ENCODE measurements around the gene NABP2.
A peak's percentile ranks its signal among the peaks of the same experiment; 100 is the strongest.

Gene NABP2

DNA sequence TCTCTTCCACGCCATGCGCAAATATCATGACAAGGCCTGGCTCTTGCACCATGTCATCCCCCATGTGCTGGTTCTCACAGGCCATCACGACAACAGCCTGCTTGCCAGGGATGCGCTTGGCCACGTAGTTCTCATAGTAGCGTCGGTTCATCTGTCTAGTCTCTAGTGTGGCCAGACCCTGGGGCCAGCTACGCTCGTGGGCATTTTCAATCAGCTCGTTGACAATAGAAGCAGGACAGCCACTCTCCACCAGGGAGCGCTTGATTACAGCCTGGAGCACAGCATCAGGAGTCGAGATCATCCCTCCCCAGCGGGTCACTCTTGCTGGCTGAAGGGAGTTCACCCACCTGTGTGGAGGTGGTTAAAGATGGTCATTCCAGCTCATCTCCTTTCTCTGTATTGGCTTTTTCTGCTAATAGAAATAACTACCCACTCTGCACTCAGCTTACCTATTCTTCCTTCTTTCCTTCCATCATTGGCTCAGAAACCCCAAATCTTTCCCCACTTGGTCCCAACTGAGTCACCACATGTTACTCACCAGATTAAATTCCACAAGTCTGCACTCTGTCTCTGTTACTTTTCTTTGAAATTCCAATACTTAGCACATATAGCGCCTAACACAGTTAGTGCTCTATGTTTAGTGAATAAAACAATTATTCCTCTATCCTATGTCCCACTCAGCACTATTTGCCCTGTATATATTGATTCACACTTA is 17.5 kb upstream of the NABP2 start:
- no peak for TF ChIP-seq ISL1 (CRISPR knock-in tag; IDR thresholded peaks at IDR 0.05)
- no peak for TF ChIP-seq PPARA (CRISPR knock-in tag; IDR thresholded peaks at IDR 0.05; ENCODE audit: borderline replicate concordance)
- TF ChIP-seq, protein P1, sequence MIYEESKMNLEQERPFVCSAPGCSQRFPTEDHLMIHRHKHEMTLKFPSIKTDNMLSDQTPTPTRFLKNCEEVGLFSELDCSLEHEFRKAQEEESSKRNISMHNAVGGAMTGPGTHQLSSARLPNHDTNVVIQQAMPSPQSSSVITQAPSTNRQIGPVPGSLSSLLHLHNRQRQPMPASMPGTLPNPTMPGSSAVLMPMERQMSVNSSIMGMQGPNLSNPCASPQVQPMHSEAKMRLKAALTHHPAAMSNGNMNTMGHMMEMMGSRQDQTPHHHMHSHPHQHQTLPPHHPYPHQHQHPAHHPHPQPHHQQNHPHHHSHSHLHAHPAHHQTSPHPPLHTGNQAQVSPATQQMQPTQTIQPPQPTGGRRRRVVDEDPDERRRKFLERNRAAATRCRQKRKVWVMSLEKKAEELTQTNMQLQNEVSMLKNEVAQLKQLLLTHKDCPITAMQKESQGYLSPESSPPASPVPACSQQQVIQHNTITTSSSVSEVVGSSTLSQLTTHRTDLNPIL (CRISPR knock-in tag; IDR thresholded peaks at IDR 0.05; ENCODE audit: low read depth): no peak
- TF ChIP-seq BACH2 (CRISPR knock-in tag; IDR thresholded peaks at IDR 0.05; ENCODE audit: borderline replicate concordance): no peak
- no peak for TF ChIP-seq ZC3H10 (CRISPR knock-in tag; IDR thresholded peaks at IDR 0.05)
- no peak for TF ChIP-seq OSR1 (CRISPR knock-in tag; IDR thresholded peaks at IDR 0.05)
- TF ChIP-seq GLIS3 (CRISPR knock-in tag; IDR thresholded peaks at IDR 0.05): no peak
- TF ChIP-seq ZNF565 (CRISPR knock-in tag; conservative IDR thresholded peaks at IDR 0.05; ENCODE audit: low read depth): no peak
- TF ChIP-seq SNAI2 (CRISPR knock-in tag; IDR thresholded peaks at IDR 0.05): no peak
- no peak for TF ChIP-seq TOX (CRISPR knock-in tag; IDR thresholded peaks at IDR 0.05; ENCODE audit: borderline replicate concordance)
- no peak for TF ChIP-seq ARNTL (CRISPR knock-in tag; IDR thresholded peaks at IDR 0.05; ENCODE audit: borderline replicate concordance, low read depth)
- no peak for TF ChIP-seq ZNF70 (CRISPR knock-in tag; IDR thresholded peaks at IDR 0.05)
- no peak for TF ChIP-seq CSDC2 (CRISPR knock-in tag; IDR thresholded peaks at IDR 0.05)
- peak; percentile 77 for ATAC-seq

GRCh38 chr12:56208006-56208405 is 16.1 kb upstream of the NABP2 start:
- TF ChIP-seq, protein P2, sequence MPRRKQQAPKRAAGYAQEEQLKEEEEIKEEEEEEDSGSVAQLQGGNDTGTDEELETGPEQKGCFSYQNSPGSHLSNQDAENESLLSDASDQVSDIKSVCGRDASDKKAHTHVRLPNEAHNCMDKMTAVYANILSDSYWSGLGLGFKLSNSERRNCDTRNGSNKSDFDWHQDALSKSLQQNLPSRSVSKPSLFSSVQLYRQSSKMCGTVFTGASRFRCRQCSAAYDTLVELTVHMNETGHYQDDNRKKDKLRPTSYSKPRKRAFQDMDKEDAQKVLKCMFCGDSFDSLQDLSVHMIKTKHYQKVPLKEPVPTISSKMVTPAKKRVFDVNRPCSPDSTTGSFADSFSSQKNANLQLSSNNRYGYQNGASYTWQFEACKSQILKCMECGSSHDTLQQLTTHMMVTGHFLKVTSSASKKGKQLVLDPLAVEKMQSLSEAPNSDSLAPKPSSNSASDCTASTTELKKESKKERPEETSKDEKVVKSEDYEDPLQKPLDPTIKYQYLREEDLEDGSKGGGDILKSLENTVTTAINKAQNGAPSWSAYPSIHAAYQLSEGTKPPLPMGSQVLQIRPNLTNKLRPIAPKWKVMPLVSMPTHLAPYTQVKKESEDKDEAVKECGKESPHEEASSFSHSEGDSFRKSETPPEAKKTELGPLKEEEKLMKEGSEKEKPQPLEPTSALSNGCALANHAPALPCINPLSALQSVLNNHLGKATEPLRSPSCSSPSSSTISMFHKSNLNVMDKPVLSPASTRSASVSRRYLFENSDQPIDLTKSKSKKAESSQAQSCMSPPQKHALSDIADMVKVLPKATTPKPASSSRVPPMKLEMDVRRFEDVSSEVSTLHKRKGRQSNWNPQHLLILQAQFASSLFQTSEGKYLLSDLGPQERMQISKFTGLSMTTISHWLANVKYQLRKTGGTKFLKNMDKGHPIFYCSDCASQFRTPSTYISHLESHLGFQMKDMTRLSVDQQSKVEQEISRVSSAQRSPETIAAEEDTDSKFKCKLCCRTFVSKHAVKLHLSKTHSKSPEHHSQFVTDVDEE (CRISPR knock-in tag; IDR thresholded peaks at IDR 0.05): no peak
- TF ChIP-seq ZNF8 (CRISPR knock-in tag; IDR thresholded peaks at IDR 0.05): no peak
- ATAC-seq: no peak

DNA sequence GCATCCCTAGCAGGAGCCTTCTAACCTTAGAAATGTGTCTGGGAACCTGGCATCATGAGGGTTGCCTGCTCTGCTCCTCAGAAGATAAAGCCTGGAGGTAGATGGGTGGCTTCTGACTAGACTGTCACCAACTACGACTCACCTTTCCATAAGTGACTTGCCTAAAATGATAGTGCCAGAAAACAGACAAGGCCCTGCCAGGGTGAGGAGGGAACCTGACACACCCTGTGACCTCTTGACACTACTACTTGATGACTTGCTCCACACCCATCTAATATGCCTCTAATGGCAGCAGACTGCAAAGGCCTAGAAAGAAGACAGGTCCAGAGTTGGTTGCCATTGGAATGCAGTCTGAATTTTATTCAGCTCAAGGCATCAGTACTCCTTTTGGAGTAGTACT is 11.8 kb upstream of the NABP2 start:
- no peak for ATAC-seq
- TF ChIP-seq BACH2 (CRISPR knock-in tag; IDR thresholded peaks at IDR 0.05; ENCODE audit: borderline replicate concordance) (no peak), PPARA (CRISPR knock-in tag; IDR thresholded peaks at IDR 0.05; ENCODE audit: borderline replicate concordance) (no peak), POU6F1 (CRISPR knock-in tag; IDR thresholded peaks at IDR 0.05; ENCODE audit: borderline replicate concordance, low read depth) (no peak), ISL1 (CRISPR knock-in tag; IDR thresholded peaks at IDR 0.05) (no peak), CSRNP3 (CRISPR knock-in tag; IDR thresholded peaks at IDR 0.05) (no peak), ARNTL (CRISPR knock-in tag; IDR thresholded peaks at IDR 0.05; ENCODE audit: borderline replicate concordance, low read depth) (no peak), ESRRG (CRISPR knock-in tag; IDR thresholded peaks at IDR 0.05) (no peak), ZNF70 (CRISPR knock-in tag; IDR thresholded peaks at IDR 0.05) (no peak), ZNF8 (CRISPR knock-in tag; IDR thresholded peaks at IDR 0.05) (no peak), GLIS3 (CRISPR knock-in tag; IDR thresholded peaks at IDR 0.05) (no peak), TOX (CRISPR knock-in tag; IDR thresholded peaks at IDR 0.05; ENCODE audit: borderline replicate concordance) (no peak), ZC3H10 (CRISPR knock-in tag; IDR thresholded peaks at IDR 0.05) (no peak), ZFP3 (CRISPR knock-in tag; IDR thresholded peaks at IDR 0.05) (no peak), SNAI2 (CRISPR knock-in tag; IDR thresholded peaks at IDR 0.05) (no peak)
- TF ChIP-seq, protein P1 (CRISPR knock-in tag; IDR thresholded peaks at IDR 0.05; ENCODE audit: low read depth): no peak
